GM18951 (cell line): ENCODE results near the gene RPS15.

Experiments used
- POLR2A ChIP-seq: IDR thresholded peaks from 4 replicates; pipeline ENCODE4 v1.6.1; 2011; ENCODE audit warnings: mild to moderate bottlenecking; ENCODE audit not compliant: insufficient read length, insufficient read depth; ENCODE audit errors: extremely low read depth
- in situ Hi-C: fragments of 300-500 bp; cut with MboI; formaldehyde crosslinking; loops from one replicate; pipeline ENCODE4 v1.12.0; 2022; ENCODE audit warnings: low sequenced_read_pairs, mixed read lengths, inconsistent platforms; ENCODE audit not compliant: unreplicated experiment

Gene RPS15

GRCh38 chr19:1409204-1410005 is 28.8 kb upstream of the RPS15 start:
- in situ Hi-C loops = no loop called here
- no peak for TF ChIP-seq POLR2A

GRCh38 chr19:1410136-1410786 is 27.9 kb upstream of the RPS15 start:
- in situ Hi-C loops = no loop called here
- no peak for TF ChIP-seq POLR2A

GRCh38 chr19:1410789-1411188 is 27.4 kb upstream of the RPS15 start:
- TF ChIP-seq POLR2A = no peak
- in situ Hi-C loops = no loop called here

GRCh38 chr19:1411255-1412191 is 26.7 kb upstream of the RPS15 start:
- in situ Hi-C loops = no loop called here
- no peak for TF ChIP-seq POLR2A

- TF ChIP-seq POLR2A = no peak
- in situ Hi-C loops = no loop called here
Measured at GRCh38 chr19:1412323-1412923, 25.8 kb upstream of the RPS15 start.

- TF ChIP-seq POLR2A = no peak
- in situ Hi-C loops = no loop called here
Measured at GRCh38 chr19:1412995-1413800, 25.0 kb upstream of the RPS15 start.

GRCh38 chr19:1416014-1416841 is 22.0 kb upstream of the RPS15 start:
- in situ Hi-C loops = no loop called here
- no peak for TF ChIP-seq POLR2A

- in situ Hi-C loops = no loop called here
- TF ChIP-seq POLR2A = no peak
Measured at GRCh38 chr19:1417145-1417544, 21.1 kb upstream of the RPS15 start.

- in situ Hi-C loops = no loop called here
- no peak for TF ChIP-seq POLR2A
Measured at GRCh38 chr19:1417681-1418495, 20.3 kb upstream of the RPS15 start.

GRCh38 chr19:1418496-1418775 is 19.8 kb upstream of the RPS15 start:
- no peak for TF ChIP-seq POLR2A
- in situ Hi-C loops = no loop called here
